ENCODE measurements around the gene OR56B1.

- TF ChIP-seq, protein P1, sequence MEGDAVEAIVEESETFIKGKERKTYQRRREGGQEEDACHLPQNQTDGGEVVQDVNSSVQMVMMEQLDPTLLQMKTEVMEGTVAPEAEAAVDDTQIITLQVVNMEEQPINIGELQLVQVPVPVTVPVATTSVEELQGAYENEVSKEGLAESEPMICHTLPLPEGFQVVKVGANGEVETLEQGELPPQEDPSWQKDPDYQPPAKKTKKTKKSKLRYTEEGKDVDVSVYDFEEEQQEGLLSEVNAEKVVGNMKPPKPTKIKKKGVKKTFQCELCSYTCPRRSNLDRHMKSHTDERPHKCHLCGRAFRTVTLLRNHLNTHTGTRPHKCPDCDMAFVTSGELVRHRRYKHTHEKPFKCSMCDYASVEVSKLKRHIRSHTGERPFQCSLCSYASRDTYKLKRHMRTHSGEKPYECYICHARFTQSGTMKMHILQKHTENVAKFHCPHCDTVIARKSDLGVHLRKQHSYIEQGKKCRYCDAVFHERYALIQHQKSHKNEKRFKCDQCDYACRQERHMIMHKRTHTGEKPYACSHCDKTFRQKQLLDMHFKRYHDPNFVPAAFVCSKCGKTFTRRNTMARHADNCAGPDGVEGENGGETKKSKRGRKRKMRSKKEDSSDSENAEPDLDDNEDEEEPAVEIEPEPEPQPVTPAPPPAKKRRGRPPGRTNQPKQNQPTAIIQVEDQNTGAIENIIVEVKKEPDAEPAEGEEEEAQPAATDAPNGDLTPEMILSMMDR (IDR thresholded peaks at IDR 0.05; ENCODE audit: borderline replicate concordance, extremely low read depth, low read length, poor library complexity, severe bottlenecking): no peak
- TF ChIP-seq EZH2 (IDR thresholded peaks at IDR 0.05; ENCODE audit: borderline replicate concordance, low read depth, low read length, severe bottlenecking): no peak
These were observed 16.3 kb upstream of the OR56B1 start for GRCh38 chr11:5719703-5720495.
